Fibroblast of lung (primary cell): ENCODE measurements around the gene LPCAT1. TPM values are rescaled to one million over a fixed set of nuclear protein-coding genes. Genes with fewer than 3 reads are reported as not detected.
"Not testable (repeated sequence)": the region's sequence is repeated elsewhere in the genome, so short reads cannot be mapped to it uniquely, and the experiment has no call there.

Experiments
- DNase-seq, 2 donors: peaks; one replicate each; pipeline versions ENCODE4 v3.0.0 to v3.0.0-alpha.2; 2010; ENCODE audit warnings: low read depth in 2 of 2
- H2AFZ ChIP-seq: 2 replicates; pipeline ENCODE4 v1.5.1; 2012; ENCODE audit warnings: low read length, control low read depth, inconsistent platforms
- H3K27ac ChIP-seq: 2 replicates; pipeline ENCODE4 v1.5.1; 2011; ENCODE audit warnings: low read length, control low read depth; ENCODE audit not compliant: insufficient read depth
- H3K27me3 ChIP-seq: 2 replicates; pipeline ENCODE4 v1.5.1; 2011; ENCODE audit warnings: mild to moderate bottlenecking, low read length; ENCODE audit not compliant: control insufficient read depth, insufficient read depth
- H3K36me3 ChIP-seq: 2 replicates; pipeline ENCODE4 v1.5.1; 2011; ENCODE audit warnings: low read length; ENCODE audit not compliant: control insufficient read depth, insufficient read depth
- H3K4me1 ChIP-seq: 2 replicates; pipeline ENCODE4 v1.5.1; 2011; ENCODE audit warnings: low read length; ENCODE audit not compliant: control insufficient read depth, insufficient read depth; ENCODE audit errors: extremely low read depth
- H3K4me2 ChIP-seq: 2 replicates; pipeline ENCODE4 v1.5.1; 2011; ENCODE audit warnings: low read length, control low read depth; ENCODE audit not compliant: insufficient read depth; ENCODE audit errors: extremely low read depth
- H3K4me3 ChIP-seq, 4 experiments: fragments of 200-600 bp in 1 of 4; sonication (generic) in 1 of 4; replicated peaks in 1 of 4; 2 replicates each; pipeline ENCODE4 v1.5.1; 2011 to 2016; ENCODE audit warnings: low read length in 4 of 4, low read depth in 3 of 4, mild to moderate bottlenecking in 3 of 4, control low read depth in 2 of 4, inconsistent platforms in 1 of 4, mixed read lengths in 1 of 4; ENCODE audit not compliant: insufficient read depth in 1 of 4; ENCODE audit errors: control extremely low read depth in 1 of 4
- H3K79me2 ChIP-seq: 2 replicates; pipeline ENCODE4 v1.5.1; 2012; ENCODE audit warnings: mild to moderate bottlenecking, low read length, inconsistent platforms; ENCODE audit not compliant: control insufficient read depth, insufficient read depth
- H3K9ac ChIP-seq: 2 replicates; pipeline ENCODE4 v1.5.1; 2011; ENCODE audit warnings: mild to moderate bottlenecking, low read length, control low read depth; ENCODE audit not compliant: insufficient read depth
- H3K9me3 ChIP-seq: 2 replicates; pipeline ENCODE4 v1.5.1; 2012; ENCODE audit warnings: low read depth, low read length; ENCODE audit not compliant: control insufficient read depth, insufficient read depth
- H4K20me1 ChIP-seq: 2 replicates; pipeline ENCODE4 v1.5.1; 2011; ENCODE audit warnings: low read length; ENCODE audit not compliant: control insufficient read depth, insufficient read depth; ENCODE audit errors: extremely low read depth
- CTCF ChIP-seq, 2 donors: IDR thresholded peaks in 1 of 2; conservative IDR thresholded peaks in 1 of 2; 1 replicate in 1 of 2; 2 replicates in 1 of 2; pipeline ENCODE4 v1.5.1; 2011 to 2012; ENCODE audit warnings: low read length in 2 of 2, control low read depth in 1 of 2, inconsistent platforms in 1 of 2, low read depth in 1 of 2, mild to moderate bottlenecking in 1 of 2
- EZH2 ChIP-seq: IDR thresholded peaks from 2 replicates; pipeline ENCODE4 v1.5.1; 2012; ENCODE audit warnings: low read length, control low read depth, mild to moderate bottlenecking; ENCODE audit errors: missing control alignments
- polyA plus RNA-seq, 2 donors: library from polyadenylated mRNA; depleted of rRNA in 1 of 2; stranded (reverse) in 1 of 2; unstranded in 1 of 2; fragments of >200 nt; gene quantifications; 2 replicates each; pipeline ENCODE4 v1.2.1, GENCODE V29; 2011 to 2012; ENCODE audit warnings: missing spikeins in 1 of 2
- total RNA-seq: library from RNA; depleted of rRNA; stranded (reverse); fragments of >200 nt; gene quantifications from 2 replicates; pipeline ENCODE4 v1.2.1, GENCODE V29; 2014

Gene LPCAT1
- total and polyA plus RNA-seq, 2 donors (not counting 1 experiment from before 2014, with no cell fraction given), result 50.8 to 65.2 TPM

DNA sequence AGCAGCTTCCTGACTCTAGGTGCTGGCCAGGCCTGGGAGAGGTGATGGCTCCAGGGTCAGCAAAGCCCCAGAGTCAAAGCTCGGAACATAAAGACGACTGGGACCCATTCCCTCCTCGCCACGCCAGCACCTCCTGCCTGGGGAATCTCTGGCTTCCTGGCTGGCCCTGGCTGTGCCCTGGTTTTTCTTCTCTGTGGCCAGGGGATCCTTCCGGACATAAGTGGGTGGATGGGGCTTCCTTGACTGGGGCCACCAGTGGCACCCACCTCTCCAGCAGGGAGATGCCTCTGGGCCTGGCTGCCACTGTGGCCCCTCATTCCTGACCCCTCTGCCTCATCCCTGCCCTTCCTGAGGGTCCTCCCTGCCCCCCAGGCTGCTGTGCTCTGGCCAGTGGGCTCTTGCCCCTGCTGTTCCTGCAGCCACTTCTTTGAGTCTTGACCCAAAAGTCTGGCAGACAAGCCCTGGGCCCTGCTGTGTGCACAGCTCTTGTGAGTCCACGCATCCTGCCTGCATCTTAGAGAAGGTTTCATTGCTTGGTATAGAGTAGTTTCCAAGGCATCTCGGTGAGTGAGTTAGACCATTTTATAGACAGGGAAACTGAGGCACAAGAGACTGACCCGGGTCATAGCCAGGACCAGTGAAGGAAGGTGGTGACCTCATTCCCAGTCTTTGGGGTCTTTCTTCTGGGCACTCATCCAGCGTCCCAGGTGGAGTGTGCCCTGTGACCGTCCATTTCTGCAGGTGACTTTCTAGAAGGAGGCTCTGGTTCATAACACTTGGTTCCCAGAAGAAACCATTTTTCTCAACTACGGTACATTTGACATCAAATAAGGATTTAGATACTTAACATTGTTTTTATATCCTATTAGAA lies 17.3 kb upstream of the LPCAT1 start:
- Histone ChIP-seq H3K4me3 (no peak overlapping the region), H3K36me3 (no peaks in the 10 kb centered on the region), H3K4me1 (peaks cover 6% of the 10 kb centered on the region), H3K9ac (no peak overlapping the region), H3K9me3 (no peaks in the 10 kb centered on the region), H4K20me1 (no peaks in the 10 kb centered on the region), H3K27me3 (no peaks in the 10 kb centered on the region), H3K4me2 (no peak overlapping the region), H2AFZ (no peak overlapping the region), H3K79me2 (no peaks in the 10 kb centered on the region), H3K27ac (no peak overlapping the region)
- TF ChIP-seq EZH2, result no peak
- TF ChIP-seq CTCF (conservative IDR thresholded peaks at IDR 0.05 in 1 of 2, IDR thresholded peaks at IDR 0.05 in 1 of 2; ENCODE audit: low read depth in 1 of 2, low read length in 2 of 2), result no peak
- DNase-seq, result no peak

DNA sequence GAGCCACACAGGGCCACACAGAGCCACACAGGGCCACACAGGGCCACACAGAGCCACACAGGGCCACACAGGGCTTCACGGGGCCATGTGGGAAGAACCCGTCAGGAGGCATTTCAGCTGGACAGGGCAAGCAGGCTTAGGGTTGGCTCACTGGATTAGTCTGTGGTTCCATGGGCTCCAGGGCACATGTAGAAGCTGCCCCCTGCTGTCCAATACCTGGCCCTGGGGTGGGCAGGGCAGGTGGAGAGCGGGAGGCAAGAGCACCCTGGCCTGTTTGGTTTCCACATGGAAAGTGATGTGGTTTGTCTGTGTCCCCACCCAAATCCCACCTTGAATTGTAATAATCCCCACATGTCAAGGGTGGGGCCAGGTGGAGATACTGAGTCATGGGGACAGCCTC lies 16.4 kb upstream of the LPCAT1 start:
- Histone ChIP-seq H3K27ac (no peak overlapping the region), H3K9ac (no peak overlapping the region), H3K79me2 (no peaks in the 10 kb centered on the region), H3K4me2 (no peak overlapping the region), H3K27me3 (peaks cover 5% of the 10 kb centered on the region), H2AFZ (no peak overlapping the region), H3K9me3 (no peaks in the 10 kb centered on the region), H4K20me1 (no peaks in the 10 kb centered on the region), H3K4me3 (no peak overlapping the region), H3K4me1 (peaks cover 6% of the 10 kb centered on the region), H3K36me3 (no peaks in the 10 kb centered on the region)
- no peak for TF ChIP-seq CTCF (conservative IDR thresholded peaks at IDR 0.05 in 1 of 2, IDR thresholded peaks at IDR 0.05 in 1 of 2; ENCODE audit: low read depth in 1 of 2, low read length in 2 of 2)
- TF ChIP-seq EZH2, result no peak
- no peak for DNase-seq

- H2AFZ ChIP-seq, H3K79me2 ChIP-seq, H3K4me3 ChIP-seq, H3K27ac ChIP-seq, DNase-seq, H3K4me1 ChIP-seq, H3K4me2 ChIP-seq, H3K27me3 ChIP-seq, H3K9ac ChIP-seq, H4K20me1 ChIP-seq, H3K9me3 ChIP-seq, H3K36me3 ChIP-seq: not testable (repeated sequence)
These were observed 15.8 kb upstream of the LPCAT1 start for GRCh38 chr5:1539393-1540161.
